Breast epithelium (tissue), 4 donors: ENCODE data around the gene DLEC1. TPM values are rescaled to one million over a fixed set of nuclear protein-coding genes. Genes with fewer than 3 reads are reported as not detected.
A peak's percentile ranks its signal among the peaks of the same experiment; 100 is the strongest.

Experiments used
- DNase-seq, 2 donors: peaks; one replicate each; pipeline ENCODE4 v3.0.0-alpha.2; 2019; ENCODE audit warnings: low spot score in 2 of 2
- H3K27ac ChIP-seq, 2 donors: fragments of 200-600 bp; sonication (generic) in 1 of 2; one replicate each; pipeline ENCODE4 v1.5.1; 2016 to 2019; ENCODE audit warnings: mild to moderate bottlenecking in 1 of 2
- H3K27me3 ChIP-seq, 2 donors: fragments of 200-600 bp; sonication (generic) in 1 of 2; one replicate each; pipeline versions ENCODE4 v1.5.1 to v1.6.0; 2017 to 2019; ENCODE audit warnings: control low read depth in 1 of 2, mild to moderate bottlenecking in 1 of 2
- H3K36me3 ChIP-seq: fragments of 200-600 bp; one replicate; pipeline ENCODE4 v1.5.1; 2019
- H3K4me1 ChIP-seq, 2 donors: fragments of 200-600 bp; sonication (generic); one replicate each; pipeline ENCODE4 v1.5.1; 2016 to 2019; ENCODE audit warnings: control low read depth in 1 of 2
- H3K4me3 ChIP-seq, 3 donors: fragments of 200-600 bp; sonication (generic); 1 replicate in 2 of 3; 2 replicates in 1 of 3; pipeline ENCODE4 v1.5.1; 2016 to 2019; ENCODE audit warnings: mild to moderate bottlenecking in 3 of 3, moderate library complexity in 2 of 3
- H3K9me3 ChIP-seq, 2 donors: fragments of 200-600 bp; sonication (generic) in 1 of 2; one replicate each; pipeline ENCODE4 v1.5.1; 2016 to 2019; ENCODE audit warnings: control low read depth in 1 of 2
- CTCF ChIP-seq, 3 donors: fragments of 450-650 bp; IDR thresholded peaks; one replicate each; pipeline ENCODE4 v1.5.1; 2016 to 2017; ENCODE audit warnings: antibody characterized with exemption in 3 of 3, mild to moderate bottlenecking in 3 of 3, moderate library complexity in 3 of 3
- POLR2A ChIP-seq: fragments of 450-650 bp; IDR thresholded peaks from one replicate; pipeline ENCODE4 v1.6.1; 2016; ENCODE audit warnings: antibody characterized with exemption, mild to moderate bottlenecking, moderate library complexity
- POLR2AphosphoS5 ChIP-seq, 3 donors: sonication (generic); formaldehyde crosslinking; IDR thresholded peaks; one replicate each; pipeline ENCODE4 v1.6.1; 2017; ENCODE audit warnings: antibody characterized with exemption in 3 of 3
- intact Hi-C: fragments of 100-400 bp; cut with DNase I; formaldehyde crosslinking; loops from one replicate; pipeline ENCODE4 v1.15.1; 2023; ENCODE audit warnings: low total_unique reads
- total RNA-seq, 3 donors: library from RNA; depleted of rRNA; stranded (reverse); fragments of >200 nt; gene quantifications; one replicate each; pipeline ENCODE4 v1.1.0, GENCODE V29; 2016

The DLEC1 gene
- total RNA-seq, 3 donors from 2014 or later: 0.98 to 2.0 (median 1.1) TPM

- no peaks in the 10 kb centered on the region for H3K27me3 ChIP-seq
- intact Hi-C loops: no loop called here
- H3K4me1 ChIP-seq: peaks cover 0 to 5% of the 10 kb centered on the region in 2 donors
- H3K36me3 ChIP-seq: peaks cover 18% of the 10 kb centered on the region
- no peak overlapping the region for H3K27ac ChIP-seq
- H3K9me3 ChIP-seq: peaks cover 0 to 11% of the 10 kb centered on the region in 2 donors
- no peak overlapping the region for H3K4me3 ChIP-seq
- DNase-seq: peak in 1 of 2 donors; percentile 42
- TF ChIP-seq POLR2A (no peak), CTCF (IDR thresholded peaks at IDR 0.05) (no peak), POLR2AphosphoS5 (IDR thresholded peaks at IDR 0.05) (no peak)
Measured at GRCh38 chr3:38019658-38020341, 19.2 kb upstream of the DLEC1 start.

- Histone ChIP-seq H3K36me3 (peaks cover 13% of the 10 kb centered on the region), H3K9me3 (peaks cover 0 to 11% of the 10 kb centered on the region in 2 donors), H3K27me3 (no peaks in the 10 kb centered on the region), H3K4me1 (peaks cover under 1 to 5% of the 10 kb centered on the region in 2 donors), H3K4me3 (no peak overlapping the region), H3K27ac (no peak overlapping the region)
- DNase-seq: peak in 1 of 2 donors; percentile 37
- intact Hi-C loops: no loop called here
- no peak for TF ChIP-seq POLR2A
- no peak for TF ChIP-seq POLR2AphosphoS5 (IDR thresholded peaks at IDR 0.05)
- no peak for TF ChIP-seq CTCF (IDR thresholded peaks at IDR 0.05)
Measured at GRCh38 chr3:38020342-38020726, 18.7 kb upstream of the DLEC1 start.

GRCh38 chr3:38021196-38021595 is 17.8 kb upstream of the DLEC1 start:
- DNase-seq: peak in 1 of 2 donors; percentile 34
- H3K27ac ChIP-seq: no peak overlapping the region
- no peak overlapping the region for H3K4me3 ChIP-seq
- peaks cover 5 to 9% of the 10 kb centered on the region in 2 donors for H3K4me1 ChIP-seq
- TF ChIP-seq CTCF (IDR thresholded peaks at IDR 0.05) (no peak), POLR2A (no peak), POLR2AphosphoS5 (IDR thresholded peaks at IDR 0.05) (no peak)
- peaks cover 11% of the 10 kb centered on the region for H3K36me3 ChIP-seq
- peaks cover 0 to 8% of the 10 kb centered on the region in 2 donors for H3K9me3 ChIP-seq
- no peaks in the 10 kb centered on the region for H3K27me3 ChIP-seq
- intact Hi-C loops: no loop called here

- intact Hi-C loops: no loop called here
Measured at GRCh38 chr3:38022301-38022700, 16.7 kb upstream of the DLEC1 start.

More at GRCh38 chr3:38022301-38022700, 16.7 kb upstream of the DLEC1 start:
- DNase-seq: no peak
- Histone ChIP-seq H3K9me3 (no peaks in the 10 kb centered on the region), H3K27ac (peak overlapping the region in 1 of 2 donors; percentile 25), H3K4me3 (no peak overlapping the region), H3K27me3 (no peaks in the 10 kb centered on the region), H3K4me1 (peaks cover 5 to 13% of the 10 kb centered on the region in 2 donors), H3K36me3 (peaks cover 4% of the 10 kb centered on the region)
- TF ChIP-seq POLR2A (no peak), POLR2AphosphoS5 (IDR thresholded peaks at IDR 0.05) (no peak), CTCF (IDR thresholded peaks at IDR 0.05) (no peak)
